DND-41 (cell line): Measurements from ENCODE around the gene MRPS7.
"Not testable (repeated sequence)": the region's sequence is repeated elsewhere in the genome, so short reads cannot be mapped to it uniquely, and the experiment has no call there.

Experiments used
- ATAC-seq: fragments of 200-7000 bp; cut with Tn5 transposase; 3 replicates; pipeline ENCODE4 v1.9.1; 2021; ENCODE audit warnings: low read depth; ENCODE audit not compliant: insufficient read depth
- DNase-seq: peaks from one replicate; pipeline ENCODE4 v3.0.0-alpha.2; 2020
- H2AFZ ChIP-seq: 2 replicates; pipeline ENCODE4 v1.6.0; 2012; ENCODE audit warnings: low read depth, low read length
- H3K27ac ChIP-seq: 2 replicates; pipeline ENCODE4 v1.5.1; 2012; ENCODE audit warnings: low read length, inconsistent platforms
- H3K27me3 ChIP-seq: fragments of 200-600 bp; sonication (generic); 2 replicates; pipeline ENCODE4 v1.6.0; 2012; ENCODE audit warnings: low read length, mild to moderate bottlenecking, inconsistent platforms; ENCODE audit not compliant: insufficient read depth, poor library complexity
- H3K36me3 ChIP-seq: 2 replicates; pipeline ENCODE4 v1.5.1; 2012; ENCODE audit warnings: low read length, inconsistent platforms; ENCODE audit not compliant: insufficient read depth
- H3K4me1 ChIP-seq: 2 replicates; pipeline ENCODE4 v1.5.1; 2012; ENCODE audit warnings: mild to moderate bottlenecking, low read length; ENCODE audit not compliant: insufficient read depth
- H3K4me2 ChIP-seq: 2 replicates; pipeline ENCODE4 v1.6.0; 2012; ENCODE audit warnings: mild to moderate bottlenecking, moderate library complexity, low read length, inconsistent platforms; ENCODE audit not compliant: insufficient read depth
- H3K4me3 ChIP-seq, 2 experiments: fragments of 200-600 bp in 1 of 2; shearing (Covaris generic) in 1 of 2; 2 replicates each; pipeline ENCODE4 v1.5.1; 2012 to 2016; ENCODE audit warnings: inconsistent platforms in 2 of 2, low read length in 2 of 2, mild to moderate bottlenecking in 2 of 2, low read depth in 1 of 2, moderate library complexity in 1 of 2
- H3K79me2 ChIP-seq: 2 replicates; pipeline ENCODE4 v1.6.0; 2012; ENCODE audit warnings: low read length, inconsistent platforms; ENCODE audit not compliant: insufficient read depth
- H3K9ac ChIP-seq: 2 replicates; pipeline ENCODE4 v1.6.0; 2012; ENCODE audit warnings: low read depth, mild to moderate bottlenecking, inconsistent platforms, low read length, moderate library complexity
- H3K9me3 ChIP-seq: 2 replicates; pipeline ENCODE4 v1.5.1; 2012; ENCODE audit warnings: low read length, moderate library complexity, mild to moderate bottlenecking, inconsistent platforms; ENCODE audit not compliant: insufficient read depth, severe bottlenecking
- H4K20me1 ChIP-seq: 2 replicates; pipeline ENCODE4 v1.6.0; 2012; ENCODE audit warnings: low read length; ENCODE audit not compliant: insufficient read depth
- CTCF ChIP-seq: IDR thresholded peaks from 2 replicates; pipeline ENCODE4 v1.5.1; 2012; ENCODE audit warnings: borderline replicate concordance, low read length, moderate library complexity, mild to moderate bottlenecking; ENCODE audit not compliant: poor library complexity, severe bottlenecking; ENCODE audit errors: extremely low read depth
- EZH2 ChIP-seq: IDR thresholded peaks from 3 replicates; pipeline ENCODE4 v1.6.1; 2012; ENCODE audit warnings: borderline replicate concordance, low read depth, mild to moderate bottlenecking, moderate library complexity, low read length, inconsistent platforms; ENCODE audit not compliant: severe bottlenecking

The MRPS7 gene

DNA sequence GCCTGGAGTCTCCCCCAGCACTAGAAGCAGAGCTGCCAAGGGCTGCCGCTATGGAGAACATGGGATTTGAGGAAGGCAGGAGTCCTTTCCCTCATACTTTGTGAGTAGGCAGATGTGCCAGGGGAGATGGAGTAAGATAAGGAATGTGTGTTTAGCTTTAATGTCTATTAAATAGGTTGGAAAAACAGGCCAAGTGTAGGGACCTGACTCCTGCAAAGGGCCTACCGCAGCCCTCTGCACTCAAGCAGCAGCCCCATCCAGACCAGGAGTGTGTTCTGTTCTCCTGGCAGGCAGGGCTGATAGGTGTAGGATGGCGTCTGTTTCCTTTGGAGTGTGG lies 11.1 kb downstream of the MRPS7 start:
- Histone ChIP-seq H3K4me1 (peaks cover 41% of the 10 kb centered on the region), H4K20me1 (peaks cover 8% of the 10 kb centered on the region), H3K9me3 (no peaks in the 10 kb centered on the region), H3K9ac (peak overlapping the region; percentile 91; the same call in 1 of the 2 replicates), H3K27me3 (no peaks in the 10 kb centered on the region), H3K4me2 (peak overlapping the region; percentile 86; the same call in 1 of the 2 replicates), H3K27ac (peak overlapping the region; percentile 89), H3K36me3 (peaks cover 41% of the 10 kb centered on the region), H2AFZ (no peak overlapping the region), H3K79me2 (peaks cover 39% of the 10 kb centered on the region), H3K4me3 (no peak overlapping the region)
- DNase-seq, result no peak
- TF ChIP-seq CTCF (no peak), EZH2 (no peak)
- ATAC-seq, result no peak

DNA sequence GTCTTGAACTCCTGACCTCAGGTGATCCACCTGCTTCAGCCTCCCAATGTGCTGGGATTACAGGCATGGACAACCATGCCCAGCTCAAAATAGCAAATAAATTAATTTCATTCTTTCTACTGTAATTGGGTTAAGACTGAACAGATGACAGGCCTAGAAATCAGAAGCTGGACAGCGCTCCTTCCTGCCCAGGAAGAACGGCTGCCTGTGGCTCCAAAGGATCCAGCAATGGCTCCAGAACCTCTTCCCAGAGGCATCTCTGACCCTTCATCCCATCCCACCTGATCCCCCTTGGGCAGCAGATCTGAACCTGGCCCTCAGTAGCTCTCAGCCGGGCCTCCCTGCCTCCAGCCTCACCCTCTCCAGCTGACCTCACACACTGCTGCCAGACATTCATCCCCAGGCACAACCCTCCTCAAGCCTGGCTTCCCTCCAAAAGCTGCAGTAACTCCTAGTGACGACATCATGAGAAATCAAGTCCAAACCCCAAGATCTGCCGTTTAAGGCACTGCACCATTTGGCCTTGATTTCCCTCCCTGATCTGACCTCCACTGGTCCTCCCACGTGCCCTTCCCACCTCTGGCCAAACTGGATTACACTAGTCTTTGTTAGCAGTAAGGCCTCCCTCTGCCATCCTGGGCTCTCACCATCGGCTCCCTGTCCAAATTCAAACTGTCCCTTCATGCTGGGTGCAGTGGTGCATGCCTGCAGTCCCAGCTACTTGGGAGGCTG lies 12.5 kb downstream of the MRPS7 start:
- H3K9ac ChIP-seq, result no peak overlapping the region
- H3K9me3 ChIP-seq, result no peaks in the 10 kb centered on the region

GRCh38 chr17:75277664-75278071 lies 16.0 kb downstream of the MRPS7 start:
- Histone ChIP-seq H3K9ac (no peak overlapping the region), H4K20me1 (peaks cover 6% of the 10 kb centered on the region), H3K27me3 (no peaks in the 10 kb centered on the region), H3K4me3 (no peak overlapping the region), H2AFZ (no peak overlapping the region), H3K4me1 (peaks cover 12% of the 10 kb centered on the region), H3K9me3 (no peaks in the 10 kb centered on the region), H3K4me2 (no peak overlapping the region), H3K27ac (no peak overlapping the region), H3K79me2 (peaks cover 11% of the 10 kb centered on the region; the same call in 1 of the 2 replicates), H3K36me3 (peaks cover 59% of the 10 kb centered on the region)
- ATAC-seq, result no peak
- no peak for DNase-seq
- TF ChIP-seq CTCF, result no peak
- no peak for TF ChIP-seq EZH2

More for the DNA sequence above, 12.5 kb downstream of the MRPS7 start:
- Histone ChIP-seq H3K36me3 (peaks cover 46% of the 10 kb centered on the region), H3K4me2 (no peak overlapping the region), H3K27ac (peak overlapping the region; percentile 13; the same call in 1 of the 2 replicates), H3K4me3 (no peak overlapping the region), H4K20me1 (peaks cover 8% of the 10 kb centered on the region), H2AFZ (no peak overlapping the region), H3K79me2 (peaks cover 39% of the 10 kb centered on the region), H3K27me3 (no peaks in the 10 kb centered on the region), H3K4me1 (peaks cover 36% of the 10 kb centered on the region)
- ATAC-seq, result no peak
- DNase-seq, result no peak
- TF ChIP-seq CTCF (no peak), EZH2 (no peak)

GRCh38 chr17:75280189-75280588 lies 18.5 kb downstream of the MRPS7 start:
- H3K4me2 ChIP-seq, H4K20me1 ChIP-seq, H3K79me2 ChIP-seq, H3K9me3 ChIP-seq, H3K4me3 ChIP-seq, H3K27ac ChIP-seq, H3K4me1 ChIP-seq, H3K9ac ChIP-seq, ATAC-seq, H3K27me3 ChIP-seq, H2AFZ ChIP-seq, DNase-seq: not testable (repeated sequence)
- peaks cover 51% of the 10 kb centered on the region for H3K36me3 ChIP-seq
